Measurements from ENCODE around the gene RNF8.
"Not testable (repeated sequence)": the region's sequence is repeated elsewhere in the genome, so short reads cannot be mapped to it uniquely, and the experiment has no call there.

Gene RNF8

DNA sequence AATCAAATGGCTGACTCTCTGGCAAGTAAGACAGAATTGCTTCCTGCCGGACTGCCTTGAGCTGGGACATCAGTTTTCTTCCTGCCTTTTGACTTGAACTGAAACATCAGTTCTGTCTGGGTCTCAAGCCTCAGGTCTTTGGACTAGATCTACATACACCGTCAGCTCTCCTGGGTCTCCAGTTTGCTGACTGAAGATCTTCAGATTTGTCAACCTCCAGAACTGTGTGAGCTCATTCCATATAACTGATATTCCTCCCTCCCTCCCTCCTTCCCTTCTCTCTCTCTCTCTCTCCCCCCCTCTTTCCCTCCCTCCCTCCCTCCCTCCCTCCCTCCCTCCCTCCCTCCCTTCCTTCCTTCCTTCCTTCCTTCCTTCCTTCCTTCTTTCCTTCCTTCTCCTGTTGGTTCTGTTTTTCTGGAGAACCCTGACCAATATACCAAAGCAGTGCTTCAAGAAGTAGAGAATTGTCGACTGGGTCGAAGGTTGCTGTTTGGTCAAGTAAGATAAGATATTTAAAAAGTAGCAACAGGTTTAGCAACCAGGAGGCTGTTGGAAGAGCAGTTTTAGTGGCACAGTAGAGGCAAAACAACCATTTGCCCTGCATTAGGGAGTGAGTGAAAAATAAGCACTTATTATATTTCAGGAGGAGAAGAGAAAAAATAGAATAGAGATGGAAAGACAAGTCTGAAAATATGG lies 46.2 kb downstream of the RNF8 start:
- H3K4me3 ChIP-seq (ENCODE audit: low read depth, low read length) = no peak overlapping the region
- TF ChIP-seq, protein P1, sequence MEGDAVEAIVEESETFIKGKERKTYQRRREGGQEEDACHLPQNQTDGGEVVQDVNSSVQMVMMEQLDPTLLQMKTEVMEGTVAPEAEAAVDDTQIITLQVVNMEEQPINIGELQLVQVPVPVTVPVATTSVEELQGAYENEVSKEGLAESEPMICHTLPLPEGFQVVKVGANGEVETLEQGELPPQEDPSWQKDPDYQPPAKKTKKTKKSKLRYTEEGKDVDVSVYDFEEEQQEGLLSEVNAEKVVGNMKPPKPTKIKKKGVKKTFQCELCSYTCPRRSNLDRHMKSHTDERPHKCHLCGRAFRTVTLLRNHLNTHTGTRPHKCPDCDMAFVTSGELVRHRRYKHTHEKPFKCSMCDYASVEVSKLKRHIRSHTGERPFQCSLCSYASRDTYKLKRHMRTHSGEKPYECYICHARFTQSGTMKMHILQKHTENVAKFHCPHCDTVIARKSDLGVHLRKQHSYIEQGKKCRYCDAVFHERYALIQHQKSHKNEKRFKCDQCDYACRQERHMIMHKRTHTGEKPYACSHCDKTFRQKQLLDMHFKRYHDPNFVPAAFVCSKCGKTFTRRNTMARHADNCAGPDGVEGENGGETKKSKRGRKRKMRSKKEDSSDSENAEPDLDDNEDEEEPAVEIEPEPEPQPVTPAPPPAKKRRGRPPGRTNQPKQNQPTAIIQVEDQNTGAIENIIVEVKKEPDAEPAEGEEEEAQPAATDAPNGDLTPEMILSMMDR (IDR thresholded peaks at IDR 0.05; ENCODE audit: borderline replicate concordance, insufficient read depth, low read depth, low read length) = no peak

DNA sequence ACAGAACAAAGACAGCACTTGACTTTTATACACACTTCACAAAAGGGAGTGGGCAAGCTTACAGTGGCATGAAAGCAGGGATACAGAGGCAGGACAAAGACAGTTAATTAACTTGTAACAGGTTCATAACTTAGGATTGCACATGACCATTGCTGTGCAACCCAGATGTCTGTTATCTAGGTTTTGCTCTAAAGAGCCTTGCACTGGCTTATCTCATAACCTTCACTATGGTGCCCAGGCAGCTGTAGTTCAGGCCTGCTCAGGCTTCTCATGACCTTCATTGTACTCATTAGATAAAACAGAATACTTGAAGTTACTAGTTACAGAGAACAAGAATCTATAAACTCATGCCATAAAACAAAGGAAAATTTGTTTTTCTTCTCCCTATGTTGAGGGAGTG lies 47.9 kb downstream of the RNF8 start:
- H3K4me3 ChIP-seq (ENCODE audit: low read depth, low read length) = not testable (repeated sequence)

DNA sequence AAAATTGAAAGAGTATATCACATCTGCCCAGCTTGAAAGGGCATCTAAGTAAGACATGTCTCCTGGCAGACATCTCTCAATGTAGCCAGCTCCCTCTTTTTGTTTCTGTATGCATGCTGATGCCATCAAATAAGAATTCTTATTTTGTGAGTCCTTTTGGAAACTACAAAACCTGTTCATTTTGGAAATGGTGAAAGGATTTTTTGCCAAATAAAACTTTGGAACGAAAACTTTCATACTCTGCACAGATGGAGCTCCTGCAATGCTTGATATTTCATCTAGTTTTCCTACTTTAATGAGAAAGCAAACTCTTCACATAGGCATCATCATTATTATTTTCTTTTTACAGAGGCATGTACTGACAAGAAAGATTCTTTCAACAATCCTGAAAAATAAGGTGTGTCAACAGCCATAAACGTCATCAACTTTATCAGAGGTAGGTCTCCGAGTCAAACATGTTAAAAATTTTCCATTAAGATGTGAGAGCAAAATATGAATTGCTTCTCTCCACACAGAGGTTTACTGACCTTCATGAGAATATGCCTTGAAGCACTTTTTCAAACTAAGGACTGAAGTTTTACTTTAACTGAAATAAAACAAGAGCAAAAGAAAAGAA lies 53.1 kb downstream of the RNF8 start:
- no peak overlapping the region for H3K4me3 ChIP-seq (ENCODE audit: low read depth, low read length)
- TF ChIP-seq, protein P1 (IDR thresholded peaks at IDR 0.05; ENCODE audit: borderline replicate concordance, insufficient read depth, low read depth, low read length) = no peak

DNA sequence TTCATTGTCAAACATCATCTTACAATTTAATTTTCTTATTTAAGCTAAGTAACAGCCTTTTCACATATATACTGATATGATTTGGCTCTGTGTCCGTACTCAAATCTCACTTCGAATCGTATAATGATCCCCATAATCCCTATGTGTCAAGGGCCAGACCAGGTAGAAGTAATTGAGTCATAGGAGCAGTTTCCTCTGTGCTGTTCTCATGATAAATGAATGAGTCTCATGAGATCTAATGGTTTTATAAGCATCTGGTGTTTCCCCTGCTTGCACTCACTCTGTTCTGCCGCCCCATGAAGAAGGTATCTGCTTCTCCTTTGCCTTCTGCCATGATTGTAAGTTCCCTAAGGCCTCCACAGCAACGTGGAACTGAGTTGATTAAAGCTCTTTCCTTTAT lies 54.2 kb downstream of the RNF8 start:
- TF ChIP-seq, protein P1 (IDR thresholded peaks at IDR 0.05; ENCODE audit: borderline replicate concordance, insufficient read depth, low read depth, low read length) = no peak
- no peak overlapping the region for H3K4me3 ChIP-seq (ENCODE audit: low read depth, low read length)

DNA sequence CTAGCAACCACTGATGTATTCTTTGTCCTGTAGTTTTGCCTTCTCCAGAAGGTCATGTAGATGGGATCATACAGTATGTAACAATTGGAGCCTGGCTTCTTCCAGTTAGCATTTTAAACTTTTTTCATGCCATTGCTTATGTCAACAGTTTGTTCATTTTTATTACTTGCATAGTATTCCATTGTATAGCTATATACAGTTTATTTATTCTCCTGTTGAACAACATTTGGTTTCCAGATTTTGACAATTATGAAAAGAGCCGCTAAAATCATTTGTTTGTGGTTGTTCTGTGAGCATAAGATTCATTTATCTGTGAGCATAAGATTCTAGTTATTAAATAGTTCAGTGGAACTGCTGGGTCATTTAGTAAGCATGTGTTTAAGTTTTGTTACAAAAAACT lies 55.7 kb downstream of the RNF8 start:
- no peak overlapping the region for H3K4me3 ChIP-seq (ENCODE audit: low read depth, low read length)
- TF ChIP-seq, protein P1 (IDR thresholded peaks at IDR 0.05; ENCODE audit: borderline replicate concordance, insufficient read depth, low read depth, low read length) = no peak

GRCh38 chr6:37417393-37417792 lies 63.6 kb downstream of the RNF8 start:
- TF ChIP-seq, protein P1 (IDR thresholded peaks at IDR 0.05; ENCODE audit: borderline replicate concordance, insufficient read depth, low read depth, low read length) = no peak
- H3K4me3 ChIP-seq (ENCODE audit: low read depth, low read length) = no peak overlapping the region

DNA sequence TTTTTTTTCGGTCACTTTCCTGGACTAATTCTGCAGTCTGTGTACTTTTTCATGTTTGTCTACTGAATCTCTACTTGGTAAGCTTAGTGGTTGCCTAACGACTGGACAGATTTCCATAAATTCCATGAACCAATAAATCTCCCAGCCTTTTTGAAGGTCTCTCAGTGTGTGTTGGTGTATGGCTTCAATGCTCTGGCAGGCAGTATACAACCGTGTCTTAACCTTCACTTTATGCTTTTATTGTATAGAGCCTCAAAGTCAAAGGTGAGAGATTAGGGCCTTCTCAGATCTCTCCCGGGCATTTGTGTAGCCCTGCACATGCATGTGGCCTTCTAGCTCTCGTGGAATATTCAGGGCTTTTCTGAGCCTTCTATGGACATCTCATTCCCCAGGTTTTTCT lies 64.9 kb downstream of the RNF8 start:
- no peak overlapping the region for H3K4me3 ChIP-seq (ENCODE audit: low read depth, low read length)
- TF ChIP-seq, protein P1 (IDR thresholded peaks at IDR 0.05; ENCODE audit: borderline replicate concordance, insufficient read depth, low read depth, low read length) = no peak
